ENCODE results near the gene PKN1. TPM values are rescaled to one million over a fixed set of nuclear protein-coding genes. Genes with fewer than 3 reads are reported as not detected.

Gene PKN1
- total RNA-seq, 1 experiment from 2014 or later = 205 TPM

- in situ Hi-C loops (cut with HindIII; ENCODE audit: low pct_unique_long_range_greater_than_20kb, low sequenced_read_pairs) (no loop called here), intact Hi-C loops (cut with micrococcal nuclease; ENCODE audit: unreplicated experiment) (no loop called here)
- POLR2A ChIA-PET = interaction anchor here (0.5 kb wide), 1 partner anchor 607 kb away, joined by 4 read pairs; no protein-coding TSS in a partner anchor
- CTCF ChIA-PET = no interaction called here
- Histone ChIP-seq H3K27ac (ENCODE audit: low read length) (peak overlapping the region; percentile 21; the same call in 1 of the 2 replicates), H3K36me3 (ENCODE audit: control insufficient read depth, insufficient read depth, low read length) (no peaks in the 10 kb centered on the region; the same call in 1 of the 2 replicates), H3K9me3 (ENCODE audit: control insufficient read depth, insufficient read depth, low read depth, low read length) (no peaks in the 10 kb centered on the region), H3K4me1 (ENCODE audit: control insufficient read depth, insufficient read depth, low read length) (peaks cover 24% of the 10 kb centered on the region), H3K27me3 (ENCODE audit: control insufficient read depth, insufficient read depth, low read length) (no peaks in the 10 kb centered on the region), H3K4me3 (ENCODE audit: low read depth in 2 of 2, low read length in 2 of 2) (no peak overlapping the region)
- no TSS peak for BruUV-seq (replicated peaks)
- no peak for TF ChIP-seq CTCF (IDR thresholded peaks at IDR 0.05)
- no peak for TF ChIP-seq POLR2AphosphoS5 (IDR thresholded peaks at IDR 0.05; ENCODE audit: low read depth, low read length)
- TF ChIP-seq REST (IDR thresholded peaks at IDR 0.05; ENCODE audit: insufficient read depth in 1 of 2, low read depth in 2 of 2, low read length in 1 of 2) = no peak
- no peak for TF ChIP-seq SIN3A (IDR thresholded peaks at IDR 0.05; ENCODE audit: borderline replicate concordance, insufficient read depth, low read depth, low read length)
- TF ChIP-seq TCF7L2 (IDR thresholded peaks at IDR 0.05; ENCODE audit: low read depth, low read length) = no peak
- ATAC-seq (no peak), DNase-seq (ENCODE audit: low read depth, low spot score) (no peak)
These were observed 44.5 kb downstream of the PKN1 start for GRCh38 chr19:14477418-14478112.

- ChIA-PET POLR2A (interaction anchor here (0.5 kb wide), 1 partner anchor 607 kb away, joined by 4 read pairs; no protein-coding TSS in a partner anchor), CTCF (no interaction called here)
- intact Hi-C loops (cut with micrococcal nuclease; ENCODE audit: unreplicated experiment) = no loop called here
- Histone ChIP-seq H3K36me3 (ENCODE audit: control insufficient read depth, insufficient read depth, low read length) (no peaks in the 10 kb centered on the region; the same call in 1 of the 2 replicates), H3K9me3 (ENCODE audit: control insufficient read depth, insufficient read depth, low read depth, low read length) (no peaks in the 10 kb centered on the region), H3K4me3 (ENCODE audit: low read depth in 2 of 2, low read length in 2 of 2) (no peak overlapping the region), H3K27ac (ENCODE audit: low read length) (no peak overlapping the region), H3K27me3 (ENCODE audit: control insufficient read depth, insufficient read depth, low read length) (no peaks in the 10 kb centered on the region), H3K4me1 (ENCODE audit: control insufficient read depth, insufficient read depth, low read length) (peaks cover 24% of the 10 kb centered on the region)
- ATAC-seq = no peak
- TF ChIP-seq REST (IDR thresholded peaks at IDR 0.05; ENCODE audit: insufficient read depth in 1 of 2, low read depth in 2 of 2, low read length in 1 of 2) = no peak
- no peak for TF ChIP-seq SIN3A (IDR thresholded peaks at IDR 0.05; ENCODE audit: borderline replicate concordance, insufficient read depth, low read depth, low read length)
- TF ChIP-seq TCF7L2 (IDR thresholded peaks at IDR 0.05; ENCODE audit: low read depth, low read length) = no peak
- TF ChIP-seq CTCF (IDR thresholded peaks at IDR 0.05) = no peak
- no peak for TF ChIP-seq POLR2AphosphoS5 (IDR thresholded peaks at IDR 0.05; ENCODE audit: low read depth, low read length)
- TSS peak; percentile 89 for BruUV-seq (replicated peaks)
- in situ Hi-C loops (cut with HindIII; ENCODE audit: low pct_unique_long_range_greater_than_20kb, low sequenced_read_pairs) = no loop called here
- DNase-seq (ENCODE audit: low read depth, low spot score) = no peak
These were observed 45.0 kb downstream of the PKN1 start for GRCh38 chr19:14478113-14478545.
